Measurements from ENCODE around the gene DBNDD1.

- TF ChIP-seq, protein P1, sequence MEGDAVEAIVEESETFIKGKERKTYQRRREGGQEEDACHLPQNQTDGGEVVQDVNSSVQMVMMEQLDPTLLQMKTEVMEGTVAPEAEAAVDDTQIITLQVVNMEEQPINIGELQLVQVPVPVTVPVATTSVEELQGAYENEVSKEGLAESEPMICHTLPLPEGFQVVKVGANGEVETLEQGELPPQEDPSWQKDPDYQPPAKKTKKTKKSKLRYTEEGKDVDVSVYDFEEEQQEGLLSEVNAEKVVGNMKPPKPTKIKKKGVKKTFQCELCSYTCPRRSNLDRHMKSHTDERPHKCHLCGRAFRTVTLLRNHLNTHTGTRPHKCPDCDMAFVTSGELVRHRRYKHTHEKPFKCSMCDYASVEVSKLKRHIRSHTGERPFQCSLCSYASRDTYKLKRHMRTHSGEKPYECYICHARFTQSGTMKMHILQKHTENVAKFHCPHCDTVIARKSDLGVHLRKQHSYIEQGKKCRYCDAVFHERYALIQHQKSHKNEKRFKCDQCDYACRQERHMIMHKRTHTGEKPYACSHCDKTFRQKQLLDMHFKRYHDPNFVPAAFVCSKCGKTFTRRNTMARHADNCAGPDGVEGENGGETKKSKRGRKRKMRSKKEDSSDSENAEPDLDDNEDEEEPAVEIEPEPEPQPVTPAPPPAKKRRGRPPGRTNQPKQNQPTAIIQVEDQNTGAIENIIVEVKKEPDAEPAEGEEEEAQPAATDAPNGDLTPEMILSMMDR (conservative IDR thresholded peaks at IDR 0.05): no peak
- no peak for TF ChIP-seq EZH2 (IDR thresholded peaks at IDR 0.05; ENCODE audit: low read depth)
Observed at GRCh38 chr16:90011508-90011819, 7.8 kb downstream of the DBNDD1 start.
